SHP77 treated with DMSO at 0.1 percent for 48 hours (cell line): ENCODE data around the gene NXN.
"Not testable (repeated sequence)": the region's sequence is repeated elsewhere in the genome, so short reads cannot be mapped to it uniquely, and the experiment has no call there.

Experiments
- DNase-seq: peaks from one replicate; lab custom pipeline; 2025; lab: John Stamatoyannopoulos, UW

Gene NXN

DNA sequence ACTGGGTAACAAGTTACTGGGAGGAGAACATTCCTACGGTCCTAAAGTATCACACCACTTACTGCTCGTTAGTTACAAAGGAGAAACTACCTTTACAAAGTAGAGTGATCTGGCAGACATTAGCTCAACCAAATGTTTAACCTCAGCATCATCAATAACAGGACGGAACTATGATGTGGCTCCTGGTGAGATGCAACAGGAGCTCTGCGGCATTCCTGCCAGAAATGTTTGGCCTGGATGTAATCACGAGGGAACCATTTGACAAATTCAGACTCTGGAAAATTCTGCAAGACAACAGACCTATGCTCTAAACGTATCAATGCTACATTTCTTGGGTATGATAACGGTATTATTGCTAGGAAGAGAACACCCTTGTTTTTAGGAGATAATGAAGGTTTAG lies 117.0 kb downstream of the NXN start:
- DNase-seq, result no peak

DNA sequence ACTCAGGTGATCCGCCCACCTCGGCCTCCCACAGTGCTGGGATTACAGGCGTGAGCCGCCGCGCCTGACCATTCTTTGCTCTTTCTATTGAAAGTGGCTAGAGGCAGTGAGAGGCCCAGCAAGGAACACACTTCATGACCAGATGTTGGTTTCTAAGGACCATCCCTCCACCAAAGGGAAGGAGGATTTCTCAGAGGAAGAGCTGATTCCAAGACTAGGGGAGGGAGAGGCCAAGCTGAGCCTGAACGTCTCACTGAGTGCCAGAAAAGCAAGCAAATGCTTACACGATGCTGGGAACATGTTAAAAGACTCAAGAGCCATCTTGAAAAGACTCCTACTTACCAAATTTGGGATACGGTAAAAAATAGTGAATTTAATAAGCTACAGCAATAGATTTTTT lies 118.2 kb downstream of the NXN start:
- DNase-seq, result no peak

DNA sequence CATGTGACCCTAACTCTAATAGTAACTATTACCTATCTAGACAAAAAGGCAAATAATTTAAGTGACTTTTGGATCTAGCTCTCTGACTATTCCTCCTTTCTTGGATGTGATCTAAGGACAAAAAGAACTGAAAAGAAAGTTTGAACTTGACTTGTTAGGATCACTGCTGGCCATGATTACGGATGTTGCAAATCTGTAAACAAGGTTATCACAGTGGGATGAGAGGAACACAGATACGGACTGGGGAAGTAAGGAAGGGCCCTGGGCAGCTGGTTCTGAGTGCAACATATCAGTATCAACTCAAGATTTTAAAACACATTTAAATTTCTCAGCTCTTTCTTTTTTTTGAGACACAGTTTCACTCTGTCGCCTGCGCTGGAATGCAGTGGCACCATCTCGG lies 118.8 kb downstream of the NXN start:
- DNase-seq, result no peak

DNA sequence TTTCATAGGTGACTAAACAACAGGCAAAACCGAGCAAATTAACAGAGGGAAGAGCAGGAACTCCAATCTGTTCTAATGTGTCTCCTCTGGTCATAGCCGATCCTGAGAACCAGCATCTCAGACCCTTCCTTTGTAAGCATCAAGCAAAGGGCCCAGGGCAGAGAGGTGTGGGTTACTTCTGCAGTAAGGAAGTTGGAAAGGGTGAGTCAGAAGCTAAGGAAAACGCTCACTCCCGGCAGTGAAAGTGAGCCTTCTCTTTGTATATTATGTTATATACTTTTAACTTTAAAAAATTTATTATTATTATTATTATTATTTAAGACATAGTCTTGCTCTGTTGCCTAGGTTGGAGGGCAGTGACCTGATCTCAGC lies 119.8 kb downstream of the NXN start:
- no peak for DNase-seq

DNA sequence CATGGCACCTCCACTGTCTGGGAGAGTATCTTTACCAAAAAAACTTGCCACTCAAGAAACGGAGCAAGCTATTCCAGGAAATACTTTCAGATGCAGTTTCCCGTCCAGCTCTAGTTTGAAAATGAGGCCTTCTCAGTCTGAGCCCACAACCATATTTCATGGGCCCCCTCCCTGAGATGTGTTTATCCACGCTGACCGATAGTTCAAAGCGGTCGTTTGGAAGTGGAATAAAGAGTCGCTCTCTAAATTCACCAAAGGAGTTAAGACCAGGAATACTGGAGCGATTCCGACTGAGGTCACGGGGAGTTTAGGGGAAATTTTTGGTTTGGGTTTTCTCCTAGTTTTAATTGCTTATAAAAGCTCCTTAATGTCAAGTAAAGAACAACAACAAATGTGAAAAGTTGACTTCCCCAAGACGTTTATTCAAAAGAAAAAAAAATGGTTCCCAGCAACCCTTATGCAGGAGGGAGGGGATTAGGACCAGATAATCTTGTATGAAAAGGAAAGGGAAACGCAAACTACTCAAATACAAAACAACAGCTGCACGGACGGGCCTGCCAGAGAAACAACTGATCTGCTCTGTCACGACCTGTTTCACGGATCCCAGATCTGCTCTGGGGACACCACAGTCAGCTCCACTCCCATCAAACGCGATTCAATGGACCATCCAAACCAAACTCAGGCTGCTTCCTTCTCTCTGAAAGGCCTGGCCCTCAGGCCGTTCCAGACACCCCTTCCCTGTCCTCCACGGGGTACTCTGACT lies 120.3 kb downstream of the NXN start:
- no peak for DNase-seq

GRCh38 chr17:856149-856548 lies 123.4 kb downstream of the NXN start:
- no peak for DNase-seq

- DNase-seq, result no peak
These were observed 124.0 kb downstream of the NXN start for GRCh38 chr17:855569-855968.

DNA sequence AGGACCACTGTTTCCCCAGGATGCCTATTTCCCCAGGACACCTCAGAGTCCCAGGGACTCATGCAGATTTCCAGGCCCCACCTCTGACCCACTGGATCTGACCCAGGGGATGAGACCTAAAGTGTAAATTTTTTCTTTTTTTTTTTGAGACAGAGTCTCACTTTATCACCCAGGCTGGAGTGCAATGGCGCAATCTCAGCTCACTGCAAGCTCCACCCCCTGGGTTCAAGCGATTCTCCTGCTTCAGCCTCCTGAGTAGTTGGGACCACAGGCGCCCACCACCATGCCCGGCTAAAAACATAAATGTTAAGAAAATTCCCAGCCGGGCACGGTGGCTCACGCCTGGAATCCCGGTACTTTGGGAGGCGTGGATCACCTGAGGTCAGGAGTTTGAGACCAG lies 126.7 kb downstream of the NXN start:
- DNase-seq, result not testable (repeated sequence)

- DNase-seq, result no peak
These were observed 127.2 kb downstream of the NXN start for GRCh38 chr17:852349-852748.

GRCh38 chr17:851924-852323 lies 127.7 kb downstream of the NXN start:
- DNase-seq, result no peak

DNA sequence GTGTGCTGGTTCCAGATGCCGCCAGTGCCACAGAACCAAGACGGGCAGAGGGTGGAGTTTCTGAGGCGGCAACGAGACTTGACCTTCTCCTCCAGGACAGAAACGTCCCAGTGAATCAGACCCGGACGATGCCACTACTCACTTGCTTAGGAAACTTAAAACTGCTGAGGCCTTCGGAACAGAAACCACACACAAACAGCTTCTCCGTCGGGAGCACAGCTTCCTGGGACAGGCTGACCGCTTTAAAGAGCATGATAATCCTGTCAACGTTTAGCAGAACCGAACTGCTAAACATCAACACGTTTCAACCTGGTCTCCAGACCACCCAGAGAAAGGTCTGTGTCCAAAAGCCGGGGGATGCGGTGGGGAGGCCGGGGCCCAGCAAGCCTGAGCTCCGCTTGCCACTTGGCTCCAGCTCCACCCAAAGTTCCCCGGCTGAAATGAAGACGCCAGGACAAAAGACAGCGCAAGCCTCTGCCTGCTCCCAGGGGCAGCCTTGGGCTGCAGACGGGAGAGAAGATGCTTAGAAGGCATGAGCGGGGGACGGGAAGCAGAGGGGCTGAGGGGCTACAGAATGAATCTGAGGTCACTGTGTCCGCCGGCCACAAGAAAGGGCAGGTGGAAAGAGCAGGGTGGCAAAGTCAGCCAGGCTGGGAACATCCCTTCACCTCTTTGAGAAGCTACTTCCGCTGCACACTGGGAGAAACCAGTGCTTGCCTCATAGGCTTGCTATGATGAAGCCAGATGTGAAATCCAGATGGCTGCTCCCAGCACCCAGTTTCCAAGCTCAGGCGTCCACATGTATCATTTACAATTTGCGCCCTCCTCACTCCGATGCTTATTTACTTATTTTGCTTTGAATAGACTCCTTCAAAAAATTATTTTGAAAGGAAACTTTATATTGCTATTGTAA lies 128.5 kb downstream of the NXN start:
- DNase-seq, result no peak

GRCh38 chr17:850086-850850 lies 129.3 kb downstream of the NXN start:
- no peak for DNase-seq

GRCh38 chr17:848402-848801 lies 131.2 kb downstream of the NXN start:
- no peak for DNase-seq

GRCh38 chr17:846901-847843 lies 132.4 kb downstream of the NXN start:
- DNase-seq, result no peak

- DNase-seq, result no peak
These were observed 138.3 kb downstream of the NXN start for GRCh38 chr17:841313-841712.

DNA sequence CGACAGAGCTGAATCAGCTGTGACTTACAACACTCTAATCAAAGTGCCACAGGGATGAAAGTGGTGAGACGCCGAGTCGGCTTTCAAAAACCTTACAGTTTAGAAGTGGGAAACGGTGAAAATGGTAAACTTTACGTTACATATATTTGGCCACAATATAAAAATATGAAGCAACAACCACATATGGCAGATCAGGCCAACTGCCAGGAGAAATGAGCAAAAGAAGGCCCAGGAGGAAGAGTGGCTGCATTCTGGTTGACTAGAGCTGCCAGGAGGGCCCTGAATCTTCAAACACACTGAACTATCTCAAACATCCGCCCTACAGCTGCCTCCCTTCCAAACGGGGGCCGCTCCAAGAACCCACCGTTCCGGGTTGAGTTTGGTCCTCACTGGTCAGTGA lies 141.1 kb downstream of the NXN start:
- DNase-seq, result no peak

DNA sequence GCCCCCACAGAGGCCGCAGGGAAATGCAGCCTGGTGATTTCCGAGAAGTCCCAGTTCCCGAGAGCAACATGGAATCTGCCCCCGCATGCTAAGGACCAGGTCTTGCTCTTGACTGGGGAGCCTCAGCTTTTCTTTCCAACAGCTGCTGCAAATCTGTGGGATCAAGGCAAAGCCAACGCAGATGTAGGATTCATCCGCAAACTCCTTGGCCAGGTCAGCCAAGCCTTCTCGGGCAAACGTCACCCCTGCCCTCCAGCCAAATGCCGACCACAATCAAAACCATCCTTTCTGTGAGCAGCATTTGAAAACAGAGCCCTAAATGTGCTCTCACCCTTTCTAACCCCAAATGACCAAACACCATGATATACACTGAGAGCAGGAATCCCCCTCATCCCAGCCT lies 143.4 kb downstream of the NXN start:
- no peak for DNase-seq

- not testable (repeated sequence) for DNase-seq
These were observed 143.9 kb downstream of the NXN start for GRCh38 chr17:835721-836120.

- DNase-seq, result no peak
These were observed 144.3 kb downstream of the NXN start for GRCh38 chr17:835263-835662.

DNA sequence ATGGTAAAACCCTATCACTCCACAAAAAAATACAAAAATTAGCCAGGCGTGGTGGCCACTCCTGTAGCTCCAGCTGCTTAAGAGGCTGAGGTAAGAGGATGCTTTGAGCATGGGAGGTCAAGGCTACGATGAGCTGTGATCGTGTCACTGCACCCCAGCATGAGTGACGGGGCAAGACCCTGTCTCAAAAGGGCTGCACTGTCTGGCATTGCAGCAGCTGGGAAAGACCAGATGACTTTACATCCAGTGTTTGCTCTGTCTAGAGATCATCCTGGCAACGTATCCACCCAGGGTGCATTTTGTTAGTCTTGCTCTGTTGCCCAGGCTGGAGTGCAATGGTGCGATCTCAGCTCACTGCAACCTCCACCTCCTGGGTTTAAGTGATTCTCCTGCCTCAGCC lies 145.4 kb downstream of the NXN start:
- no peak for DNase-seq

DNA sequence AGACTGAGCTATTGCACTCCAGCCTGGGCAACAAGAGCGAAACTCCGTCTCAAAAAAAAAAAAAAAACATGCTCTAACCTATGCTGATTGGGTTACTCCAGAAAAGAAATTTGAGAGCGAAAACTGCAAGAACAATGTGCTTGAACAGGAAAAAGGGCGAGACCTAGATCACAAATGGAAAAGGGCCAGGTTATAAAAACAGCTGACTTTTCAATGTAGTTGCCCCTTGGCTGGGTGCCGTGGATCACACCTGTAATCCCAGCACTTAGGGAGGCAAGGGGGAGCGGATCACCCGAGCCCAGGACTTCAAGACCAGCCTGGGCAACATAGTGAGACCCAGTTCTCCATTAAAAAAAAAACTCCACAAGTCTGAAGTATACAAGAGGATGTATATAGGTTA lies 148.6 kb downstream of the NXN start:
- no peak for DNase-seq

DNA sequence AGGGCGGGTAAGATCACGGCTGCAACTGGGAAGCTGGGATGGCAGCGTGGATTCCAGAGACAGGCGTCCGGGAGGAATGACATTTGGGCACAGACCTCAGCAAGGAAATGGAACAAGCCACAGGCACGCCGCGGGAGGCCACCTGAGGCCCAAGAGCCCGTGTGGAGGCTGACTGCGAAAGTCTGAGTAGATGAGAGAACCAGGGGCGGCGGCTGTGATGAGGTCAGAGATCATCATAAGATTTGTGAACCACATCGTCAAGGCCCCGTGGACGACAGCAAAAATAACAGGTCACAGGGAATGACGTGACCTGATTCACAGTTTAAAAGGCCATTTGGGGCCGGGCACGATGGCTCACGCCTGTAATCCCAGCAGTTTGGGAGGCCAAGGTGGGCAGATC lies 149.2 kb downstream of the NXN start:
- no peak for DNase-seq
